Hepatic stellate cell (primary cell): Measurements from ENCODE around the gene IL36RN.

Experiments
- DNase-seq: peaks from one replicate; pipeline ENCODE4 v3.0.0; 2011; ENCODE audit warnings: low spot score

IL36RN gene

DNA sequence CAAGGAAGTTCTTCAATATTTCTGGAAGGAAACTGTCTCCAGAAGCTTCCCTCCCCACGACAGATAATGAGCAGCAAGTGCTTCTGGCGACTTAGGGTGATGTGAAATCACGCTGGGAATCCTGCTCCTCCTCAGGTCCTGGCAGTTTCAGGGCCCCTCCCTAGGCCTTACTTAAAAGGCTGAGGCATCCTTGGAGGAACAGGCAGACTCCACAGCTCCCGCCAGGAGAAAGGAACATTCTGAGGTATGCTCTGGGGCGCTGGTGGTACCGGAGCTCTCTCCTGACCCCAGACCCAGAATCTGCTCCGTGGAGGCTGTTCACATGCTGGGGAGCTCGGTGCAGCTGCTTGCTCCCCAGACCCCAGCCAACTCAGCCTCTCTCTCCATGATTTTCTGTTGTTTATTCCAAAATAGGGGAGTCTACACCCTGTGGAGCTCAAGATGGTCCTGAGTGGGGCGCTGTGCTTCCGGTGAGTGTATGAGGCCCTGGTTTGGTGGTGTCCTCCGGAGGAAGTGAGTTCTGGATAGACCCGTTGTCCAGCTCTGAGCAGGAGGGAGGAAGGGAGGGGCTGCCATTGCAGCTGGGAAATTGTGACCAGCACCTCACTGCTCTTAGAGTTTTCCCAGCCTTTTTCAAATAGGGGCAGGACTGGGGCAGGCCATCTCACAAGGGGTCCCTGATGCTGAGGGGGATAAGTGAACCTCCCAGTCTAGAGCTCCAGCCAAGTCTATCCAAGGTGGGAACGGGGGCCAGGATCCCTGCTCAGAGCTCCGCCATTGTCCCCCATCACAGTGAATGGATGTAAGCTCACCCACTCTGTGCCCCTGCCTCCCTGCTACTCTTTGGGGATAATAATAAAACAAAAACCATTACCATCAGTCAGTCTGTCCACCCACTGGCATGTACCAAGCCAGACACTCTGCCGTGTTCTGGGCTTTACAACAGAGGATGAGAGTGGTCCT, at the start of gene IL36RN:
IL36RN (plus strand) TSS at position 201 of the 963 bp plus-strand sequence; CDS start at position 442, 241 bp downstream.
- DNase-seq, result no peak

DNA sequence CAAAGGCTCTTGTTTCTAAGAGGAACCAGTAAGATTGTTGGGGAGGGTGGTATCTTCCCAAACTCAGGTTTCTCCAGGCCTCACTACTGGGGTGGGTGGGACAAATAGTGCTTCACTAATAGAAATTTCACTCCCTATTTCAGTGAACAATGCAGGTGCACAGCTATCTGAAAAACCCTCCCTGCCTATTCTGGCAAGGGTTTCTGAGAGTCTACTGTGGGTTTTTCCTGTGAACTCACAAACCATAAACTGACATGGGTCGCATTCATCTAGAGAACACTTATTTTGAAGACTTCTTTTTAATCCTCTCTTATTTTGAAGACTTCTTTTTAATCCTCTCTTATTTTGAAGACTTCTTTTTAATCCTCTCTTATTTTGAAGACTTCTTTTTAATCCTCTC, 49.4 kb upstream of the IL36RN start:
- no peak for DNase-seq

DNA sequence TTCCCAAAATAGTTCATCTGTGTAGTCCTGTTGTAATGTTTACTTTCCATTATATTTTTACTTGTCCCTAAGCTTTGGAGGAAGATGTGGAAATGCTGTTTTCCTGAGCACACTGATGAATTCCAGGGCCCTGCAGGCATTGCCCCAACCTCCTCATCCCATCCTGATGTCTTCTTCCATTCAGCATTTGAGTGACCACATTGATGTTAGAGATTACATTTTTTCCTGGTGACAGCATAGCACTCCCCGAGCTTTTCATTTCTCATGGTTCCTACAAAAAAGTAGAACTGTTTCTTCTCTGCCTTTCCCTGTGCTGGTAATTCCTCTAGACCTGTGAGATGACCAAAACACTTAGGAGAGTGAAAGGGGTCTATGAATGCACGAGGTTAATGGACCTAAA, 48.9 kb upstream of the IL36RN start:
- DNase-seq, result peak; percentile 19

DNA sequence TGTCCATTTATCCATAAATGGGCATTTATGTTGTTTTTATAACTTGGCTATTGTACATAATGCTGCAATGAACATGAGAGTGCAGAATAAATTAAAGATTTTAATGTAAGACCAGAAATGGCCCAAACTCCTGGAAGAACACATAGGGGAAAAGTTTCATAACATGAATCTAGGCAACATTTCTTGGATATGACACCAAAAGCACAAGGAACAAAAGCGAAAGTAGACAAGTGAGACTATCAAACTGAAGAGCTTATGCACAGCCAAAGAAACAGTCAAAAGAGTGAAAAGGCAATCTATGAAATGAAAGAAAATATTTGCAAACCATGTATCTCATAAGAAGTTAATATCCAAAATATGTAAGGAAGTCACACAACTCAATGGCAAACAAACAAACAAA, 47.9 kb upstream of the IL36RN start:
- no peak for DNase-seq

DNA sequence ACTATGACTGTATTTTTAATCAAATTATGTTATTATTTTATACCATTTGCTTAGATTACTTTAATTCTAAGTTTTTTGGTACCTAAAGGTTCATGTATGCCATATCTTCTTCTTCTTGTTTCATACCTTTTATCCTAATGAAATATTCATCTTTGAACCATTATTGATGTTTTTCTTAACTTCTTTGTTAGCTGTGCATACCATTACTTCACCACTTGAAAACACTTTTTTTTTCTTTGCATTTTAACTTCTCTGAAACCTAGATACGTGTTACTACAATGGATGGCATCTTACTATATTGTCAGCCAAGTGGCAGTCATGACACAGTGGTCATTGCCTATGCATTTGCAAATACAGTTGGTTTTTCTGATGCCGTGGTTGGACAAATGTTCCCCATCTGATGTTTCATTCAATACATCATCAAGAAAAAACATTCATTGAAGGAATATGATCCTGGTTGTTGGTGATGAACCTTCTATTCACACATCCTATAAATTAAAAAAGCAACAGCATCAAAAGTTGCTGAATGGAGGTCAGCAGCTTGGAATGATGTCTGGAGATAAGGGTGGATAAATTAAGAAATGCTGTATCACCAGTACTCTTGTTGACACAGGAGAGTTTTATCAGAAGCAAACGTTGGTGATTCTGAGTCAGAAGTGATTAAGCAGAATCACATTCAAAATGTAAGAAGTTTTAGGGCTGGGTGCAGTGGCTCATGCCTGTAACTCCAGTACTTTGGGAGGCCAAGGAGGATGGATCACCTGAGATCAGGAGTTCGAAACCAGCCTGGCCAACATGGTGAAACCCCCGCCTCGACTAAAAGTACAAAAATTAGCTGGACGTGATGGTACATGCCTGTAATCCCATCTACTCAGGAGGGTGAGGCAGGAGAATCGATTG, 46.3 kb upstream of the IL36RN start:
- peak; percentile 20 for DNase-seq

DNA sequence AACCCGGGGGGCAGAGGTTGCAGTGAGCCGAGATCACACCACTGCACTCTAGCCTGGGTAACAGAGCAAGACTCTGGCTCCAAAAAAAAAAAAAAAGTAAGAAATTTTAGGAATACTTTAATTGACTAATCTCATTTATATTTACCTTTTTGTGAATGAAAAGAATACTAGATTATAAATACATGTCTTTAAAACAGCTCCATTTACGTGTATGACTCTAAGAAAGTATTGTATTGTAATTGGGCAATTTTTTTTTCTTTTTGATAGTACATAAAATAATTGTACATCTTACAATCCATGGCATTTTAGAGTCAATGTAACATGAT, 45.7 kb upstream of the IL36RN start:
- DNase-seq, result no peak

DNA sequence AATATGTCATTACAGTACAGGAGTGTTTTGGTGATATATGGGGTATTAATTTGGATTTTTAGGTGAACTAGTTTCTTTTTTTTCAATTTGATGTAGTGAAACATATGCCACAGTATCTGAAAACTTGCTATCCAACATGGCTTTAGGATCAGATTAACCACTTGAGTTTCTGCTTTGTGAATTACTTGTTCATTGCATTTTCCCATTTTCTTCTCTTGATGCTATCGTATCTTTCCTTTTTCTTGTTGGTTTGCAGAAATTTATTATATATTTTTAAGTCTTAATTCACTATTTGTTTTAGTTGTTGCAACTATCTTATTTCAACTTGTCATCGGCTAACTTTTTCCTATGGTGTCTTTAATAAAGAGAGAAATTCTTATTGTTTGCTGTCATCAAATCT, 44.9 kb upstream of the IL36RN start:
- no peak for DNase-seq

DNA sequence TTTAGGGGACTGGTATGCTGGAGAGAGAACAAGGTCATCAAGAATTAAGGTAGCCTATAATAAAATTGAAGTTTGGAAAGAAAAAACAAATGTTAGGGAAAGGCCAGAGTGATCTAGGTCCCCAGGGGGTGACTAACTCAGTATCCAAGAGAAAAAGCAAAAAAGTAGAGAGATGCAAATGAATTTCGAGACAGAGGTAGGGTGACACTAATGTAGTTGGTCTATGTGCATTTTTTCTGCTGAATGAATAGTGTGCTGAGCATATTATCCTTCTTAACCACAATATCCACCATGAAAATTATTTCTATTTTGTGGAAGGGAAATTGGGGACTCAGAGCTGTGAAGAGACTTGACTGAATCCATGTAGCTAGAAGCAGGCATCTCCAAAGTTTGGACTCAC, 44.0 kb upstream of the IL36RN start:
- DNase-seq, result no peak

DNA sequence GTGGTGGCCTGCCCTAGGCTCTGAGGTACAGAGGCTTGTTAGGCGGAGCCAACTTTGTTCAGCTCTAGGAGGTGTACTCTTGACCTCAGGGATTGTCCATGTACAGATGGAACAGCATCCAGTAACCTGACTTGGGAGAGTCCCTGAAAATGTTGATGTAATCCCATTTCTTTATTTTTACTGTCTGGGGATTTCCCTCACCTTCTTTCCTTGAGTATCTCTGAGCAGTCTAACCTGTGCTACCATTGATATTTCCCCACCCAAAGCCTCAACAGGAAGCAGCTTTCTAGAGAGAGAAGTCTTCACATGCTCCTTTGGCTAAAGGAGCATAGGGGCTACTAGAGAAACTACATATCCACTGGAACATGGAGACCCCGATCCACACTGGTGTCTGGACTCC, 43.3 kb upstream of the IL36RN start:
- DNase-seq, result no peak

DNA sequence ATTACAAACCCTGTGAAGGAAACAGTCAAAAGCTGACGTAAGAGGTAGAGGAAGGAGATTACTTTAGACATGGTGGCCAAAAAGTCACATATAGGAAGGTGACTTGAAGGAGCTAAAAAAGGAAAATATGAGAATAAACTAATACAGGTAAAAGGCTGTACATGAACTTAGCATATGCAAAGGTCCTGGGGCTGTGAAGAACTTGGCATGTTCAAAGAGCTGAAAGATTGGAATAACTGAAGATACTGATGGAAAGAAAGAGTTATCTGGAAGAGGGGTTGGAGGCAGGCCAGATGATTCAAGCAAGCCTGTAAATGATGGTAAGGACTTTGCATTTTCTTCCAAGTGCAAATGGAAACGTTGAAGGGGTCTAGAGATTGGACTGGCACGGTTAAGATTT, 40.5 kb upstream of the IL36RN start:
- DNase-seq, result no peak

DNA sequence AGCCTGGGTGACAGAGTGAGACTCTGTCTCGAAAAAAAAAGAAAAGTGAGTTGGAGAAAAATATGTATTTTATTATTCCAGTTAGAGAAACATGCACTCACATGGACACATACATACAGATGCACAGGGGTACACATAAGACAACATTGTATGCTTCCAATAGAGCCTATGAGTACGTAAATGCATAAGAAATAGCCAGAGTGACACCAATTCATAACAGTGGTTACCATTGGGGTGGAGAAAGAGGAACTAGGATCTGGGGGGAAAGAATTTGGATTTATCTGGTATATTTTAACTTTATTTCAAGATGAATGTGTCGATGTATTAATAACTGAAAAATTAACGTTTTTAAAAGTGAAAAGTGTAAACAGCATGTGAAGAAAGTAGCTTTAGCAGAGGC, 37.7 kb upstream of the IL36RN start:
- DNase-seq, result no peak

DNA sequence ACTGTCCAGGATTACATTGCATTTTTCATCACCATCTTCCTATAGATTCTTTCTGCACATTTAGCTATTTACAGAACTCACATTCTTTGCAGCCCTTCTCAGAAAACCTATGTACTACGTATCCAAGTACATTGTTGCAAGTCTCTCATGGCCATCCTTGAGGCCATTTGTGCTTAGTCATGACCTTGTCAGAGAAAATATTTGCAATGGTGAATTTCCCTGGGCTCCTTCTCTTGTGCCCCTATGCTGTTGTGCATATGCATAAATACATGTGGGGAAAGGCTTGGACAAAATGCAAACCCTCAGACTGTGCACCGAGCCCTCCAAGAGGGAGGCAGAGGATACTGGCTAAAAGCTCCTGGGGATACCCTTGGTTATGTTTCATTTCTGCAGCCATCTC, 34.2 kb upstream of the IL36RN start:
- no peak for DNase-seq

DNA sequence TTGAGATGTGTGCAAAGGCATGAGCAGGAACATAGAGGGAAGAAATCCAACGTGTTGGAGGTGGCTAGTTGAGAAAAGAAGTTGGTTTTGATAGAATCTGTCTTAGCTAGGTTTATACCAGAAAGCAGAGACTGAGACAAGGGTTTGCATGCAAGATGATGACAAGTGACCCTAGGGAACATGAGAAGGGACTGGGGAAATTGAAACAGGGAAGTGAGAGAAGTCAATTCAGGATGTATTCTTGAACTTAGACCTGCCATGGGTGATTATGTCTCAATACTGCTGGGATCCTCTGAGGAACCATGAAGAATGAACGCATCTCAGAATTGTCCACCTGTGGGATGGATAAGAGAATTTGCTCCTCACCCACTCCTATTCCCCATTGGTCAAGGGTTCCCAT, 33.3 kb upstream of the IL36RN start:
- DNase-seq, result no peak

DNA sequence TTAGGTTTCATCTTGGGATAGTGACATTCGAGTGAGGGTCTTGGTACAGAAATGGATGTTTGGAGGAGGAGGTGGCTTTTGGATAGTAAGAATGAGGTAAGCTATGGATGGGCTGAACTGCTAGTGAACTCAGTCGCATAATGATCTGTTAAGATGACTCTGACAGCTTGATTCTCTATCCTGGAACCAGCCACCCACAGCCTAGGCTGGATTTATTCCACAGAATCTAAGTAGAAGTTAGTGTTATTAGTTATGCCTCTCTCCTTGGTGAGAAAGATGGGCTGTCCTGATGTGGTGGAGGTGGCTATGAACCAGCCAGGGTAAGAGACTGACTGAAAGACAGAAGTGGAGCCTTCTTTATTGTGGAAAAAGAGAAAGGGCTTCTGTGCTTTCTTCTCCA, 31.3 kb upstream of the IL36RN start:
- DNase-seq, result no peak

DNA sequence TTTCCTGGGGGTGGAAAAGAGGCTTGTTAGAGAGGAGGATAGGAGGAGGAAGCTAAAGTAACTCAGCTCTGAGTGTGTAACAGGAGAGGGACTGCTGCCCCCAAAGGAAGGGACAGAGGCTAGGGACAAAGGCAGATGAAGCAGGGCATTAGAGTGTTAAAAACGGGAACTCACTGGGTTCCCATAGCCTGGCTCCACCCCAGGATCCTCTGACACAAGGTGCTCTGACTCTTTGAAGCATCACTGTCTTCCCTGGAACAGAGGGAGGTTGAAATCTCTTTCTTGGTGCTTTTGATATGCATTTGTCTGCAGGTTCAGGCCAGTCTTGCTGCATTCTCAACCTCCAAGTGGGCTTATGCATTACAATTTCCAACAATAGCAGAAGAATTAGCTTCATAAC, 30.9 kb upstream of the IL36RN start:
- no peak for DNase-seq

DNA sequence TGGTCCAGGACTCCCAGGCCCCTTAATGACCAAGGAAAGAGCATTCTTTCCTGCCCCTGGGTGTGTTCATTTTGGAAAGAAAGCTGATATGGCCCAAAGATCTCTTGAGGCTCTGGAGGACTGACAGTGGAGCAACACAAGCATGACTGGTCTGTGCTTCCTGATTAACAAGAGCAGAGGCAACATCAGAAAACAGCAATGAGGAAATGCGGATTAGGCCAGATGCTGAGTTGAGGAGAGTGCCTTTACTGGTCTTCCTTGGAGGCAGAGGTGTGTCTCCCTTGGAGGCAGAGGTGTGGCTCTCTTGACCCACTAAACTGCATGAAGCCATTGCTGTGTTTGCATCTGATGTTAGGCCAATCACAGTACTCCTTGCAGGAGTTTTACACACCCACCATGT, 26.3 kb upstream of the IL36RN start:
- no peak for DNase-seq

DNA sequence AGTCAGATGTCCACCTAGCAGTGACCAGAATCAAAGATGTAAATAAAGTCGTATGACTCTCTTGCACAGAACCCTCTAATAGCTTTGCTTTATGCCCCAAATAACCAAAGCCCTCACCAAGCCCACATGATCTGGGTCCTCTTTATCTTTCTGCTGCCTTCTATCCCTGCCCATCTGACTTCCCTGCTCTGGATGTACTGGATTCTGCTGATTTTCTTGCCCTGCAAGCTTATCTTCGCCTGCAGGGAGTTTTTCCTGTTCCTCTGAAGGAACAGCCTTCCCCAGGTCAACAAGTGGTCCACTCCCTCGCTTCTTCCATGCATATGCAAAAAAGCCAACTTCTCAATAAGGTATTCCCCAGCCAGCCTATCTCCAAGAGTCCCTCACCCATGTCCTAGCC, 25.0 kb upstream of the IL36RN start:
- no peak for DNase-seq

DNA sequence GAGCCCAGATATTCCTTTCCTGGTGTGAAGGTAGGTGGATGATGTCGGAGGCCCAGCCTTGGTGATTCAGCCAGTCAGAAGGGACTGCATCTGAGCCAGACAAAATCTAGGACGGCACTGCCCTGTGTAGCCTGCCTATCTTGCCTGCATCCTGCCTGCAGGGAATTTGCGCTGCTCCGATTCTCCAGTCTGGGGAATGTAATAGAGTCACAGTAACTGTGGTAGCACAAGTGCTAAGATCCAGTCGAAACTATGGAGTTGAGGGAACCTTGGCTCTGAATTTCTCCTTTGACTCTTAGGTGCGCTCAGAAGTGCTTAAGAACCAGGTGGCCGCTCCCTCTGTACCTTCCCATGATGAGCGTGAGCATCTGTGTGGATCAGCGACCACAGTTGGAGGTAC, 22.2 kb upstream of the IL36RN start:
- no peak for DNase-seq

DNA sequence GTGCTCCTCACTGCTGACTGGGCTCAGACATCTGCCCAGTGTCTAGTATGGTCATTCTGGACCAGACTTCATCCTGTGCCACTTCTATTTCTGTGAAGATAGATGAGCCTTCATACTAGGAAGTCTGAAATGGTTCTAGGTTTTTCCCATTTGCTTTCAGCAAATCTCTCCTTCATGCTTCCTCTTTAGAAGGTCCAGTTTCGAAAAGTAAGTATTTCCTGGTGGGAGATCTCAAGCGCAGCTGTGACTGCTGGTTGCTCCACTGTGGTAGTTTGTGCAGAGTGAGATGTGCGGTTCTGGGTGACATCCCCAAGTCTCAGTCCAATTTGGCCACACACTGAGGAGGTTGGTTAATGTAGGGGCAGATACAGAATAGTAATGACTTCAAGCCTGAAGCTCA, 20.7 kb upstream of the IL36RN start:
- no peak for DNase-seq

DNA sequence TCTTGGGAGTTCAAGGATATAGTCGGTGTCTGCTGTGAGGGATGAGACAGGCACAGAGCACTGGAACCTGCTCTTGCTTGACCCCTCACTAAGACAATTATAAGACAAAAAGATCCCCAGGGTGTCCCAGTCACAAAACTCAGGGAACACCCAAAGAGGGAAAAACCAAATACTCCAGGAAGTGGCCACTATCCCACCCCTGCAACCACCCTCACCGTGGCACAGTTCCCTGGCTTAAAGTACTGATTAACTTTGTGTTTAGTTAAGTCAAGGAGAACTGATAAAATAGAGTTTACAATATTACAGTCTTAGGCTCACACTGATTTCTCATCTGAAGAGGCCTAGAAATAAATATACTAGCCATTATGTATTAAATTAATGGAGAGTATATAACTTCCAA, 19.8 kb upstream of the IL36RN start:
- DNase-seq, result no peak

DNA sequence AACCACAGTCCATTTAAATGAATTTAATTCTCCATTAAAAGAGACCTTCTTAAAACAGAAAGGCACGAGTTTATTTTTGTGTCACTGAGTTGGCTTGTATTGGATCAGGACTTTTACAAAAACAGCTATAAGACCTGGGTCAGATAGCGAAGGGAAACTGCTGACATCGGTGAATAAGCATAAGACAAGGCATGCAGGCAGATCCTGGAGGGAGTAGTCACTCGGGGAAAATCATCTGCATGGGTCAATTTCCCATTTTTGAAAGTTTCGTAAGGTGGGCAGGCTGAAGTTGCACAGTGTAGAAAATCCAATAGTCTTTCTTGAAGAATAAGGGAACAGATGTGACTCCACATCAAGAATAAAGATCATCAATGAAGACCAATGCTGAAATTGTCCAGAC, 19.3 kb upstream of the IL36RN start:
- DNase-seq, result no peak

DNA sequence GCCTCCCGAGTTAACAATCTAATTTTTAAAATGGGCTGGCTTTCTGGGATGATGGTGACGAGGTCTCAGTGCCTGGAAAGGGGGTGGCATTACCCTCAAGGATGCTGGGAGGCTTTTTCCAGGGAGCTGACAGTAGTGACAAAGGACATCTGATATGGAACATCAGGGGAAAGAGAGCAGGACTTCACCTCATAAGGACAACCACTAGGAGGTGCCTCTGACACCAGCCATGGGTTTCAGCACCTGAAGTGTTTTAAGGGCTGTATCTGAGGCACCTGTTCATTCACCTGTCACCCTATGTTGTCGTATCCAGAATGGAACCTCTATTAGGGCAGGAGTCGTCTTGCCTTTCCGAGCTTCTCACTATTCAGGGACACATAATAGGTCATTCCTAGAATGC, 17.1 kb upstream of the IL36RN start:
- no peak for DNase-seq

DNA sequence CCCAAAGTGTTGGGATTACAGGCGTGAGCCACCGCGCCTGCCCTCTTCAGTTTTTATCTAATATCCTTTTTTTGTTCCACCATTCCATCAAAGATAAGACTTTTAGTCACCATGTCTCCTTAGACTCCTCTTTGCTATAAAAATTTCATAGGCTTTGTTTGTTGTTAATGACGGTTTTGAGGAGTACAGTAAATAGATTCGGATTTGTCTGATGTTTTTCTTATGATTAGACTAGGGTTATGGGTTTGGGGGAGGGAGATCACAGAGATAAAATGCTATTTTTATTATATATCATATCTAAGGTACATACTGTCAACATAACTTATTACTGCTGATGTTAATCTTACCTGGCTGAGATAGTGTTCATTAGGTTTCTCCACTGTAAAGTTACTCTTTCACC, 12.5 kb upstream of the IL36RN start:
- DNase-seq, result no peak
